NCI-H446 (cell line): Measurements from ENCODE around the gene MAP4K4.

Experiments
- DNase-seq, 2 experiments: peaks; one replicate each; lab custom pipeline; 2025; lab: John Stamatoyannopoulos, UW

Gene MAP4K4

DNA sequence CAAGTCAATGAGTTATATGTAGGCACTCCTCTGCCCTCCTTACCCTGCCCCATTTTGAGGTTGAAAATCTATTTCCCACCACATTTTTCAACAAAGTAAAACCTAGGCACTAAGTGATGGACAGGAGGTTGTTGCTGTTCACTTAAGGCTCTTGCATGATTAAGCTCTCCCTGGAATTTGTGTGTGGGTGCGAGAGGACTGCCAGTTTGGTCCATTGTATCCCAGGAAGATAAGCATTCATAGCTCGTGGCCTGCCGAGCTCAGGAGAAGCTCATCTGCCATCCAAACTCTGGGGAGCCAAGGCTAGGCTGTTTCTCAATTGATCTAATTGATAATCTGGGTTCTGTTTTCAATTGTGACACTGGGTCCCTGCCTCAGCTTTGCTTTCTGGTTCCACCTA is 4.7 kb upstream of the MAP4K4 start:
- DNase-seq = no peak

- DNase-seq = no peak
Observed at GRCh38 chr2:101693991-101694588, 3.4 kb upstream of the MAP4K4 start.

DNA sequence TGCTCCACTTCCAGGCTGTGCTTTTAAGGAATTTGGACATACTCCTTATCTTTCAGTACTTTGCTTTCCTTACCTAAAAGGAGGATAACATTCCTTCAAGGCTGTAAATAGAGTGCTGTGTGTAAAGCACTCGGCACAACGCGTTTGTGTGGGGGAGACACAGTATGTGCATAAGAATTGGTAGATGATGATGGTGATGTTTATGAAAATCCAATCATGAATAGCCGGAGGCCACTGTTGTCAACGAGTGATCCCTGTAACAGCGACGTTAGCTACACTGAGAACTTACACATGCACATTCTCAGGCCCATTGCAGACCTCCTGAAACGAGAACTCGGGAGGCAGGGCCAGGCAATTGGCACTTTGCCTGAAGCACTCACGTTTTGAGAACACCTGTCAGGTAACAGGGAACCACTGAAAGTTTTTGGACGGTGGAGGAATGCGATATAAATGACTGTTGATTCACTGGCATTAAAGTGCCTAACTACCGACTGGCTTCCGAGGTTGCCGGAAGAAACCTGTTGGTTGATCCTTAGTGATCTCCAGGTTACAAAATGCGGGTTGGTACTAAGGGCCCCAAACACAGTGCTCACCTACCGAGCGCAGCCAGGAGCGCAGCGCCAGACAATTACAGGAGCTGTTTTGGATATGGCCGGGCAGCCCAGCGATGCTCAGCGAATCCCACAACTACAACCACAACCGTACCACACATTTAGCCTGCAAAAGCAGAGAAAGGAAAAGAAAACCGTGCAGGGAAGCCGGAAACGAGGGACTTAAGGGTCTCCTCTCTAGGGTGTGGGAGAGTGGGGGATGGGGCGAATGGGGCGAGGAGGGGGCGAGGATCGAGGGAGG is 1.0 kb upstream of the MAP4K4 start:
- no peak for DNase-seq

DNA sequence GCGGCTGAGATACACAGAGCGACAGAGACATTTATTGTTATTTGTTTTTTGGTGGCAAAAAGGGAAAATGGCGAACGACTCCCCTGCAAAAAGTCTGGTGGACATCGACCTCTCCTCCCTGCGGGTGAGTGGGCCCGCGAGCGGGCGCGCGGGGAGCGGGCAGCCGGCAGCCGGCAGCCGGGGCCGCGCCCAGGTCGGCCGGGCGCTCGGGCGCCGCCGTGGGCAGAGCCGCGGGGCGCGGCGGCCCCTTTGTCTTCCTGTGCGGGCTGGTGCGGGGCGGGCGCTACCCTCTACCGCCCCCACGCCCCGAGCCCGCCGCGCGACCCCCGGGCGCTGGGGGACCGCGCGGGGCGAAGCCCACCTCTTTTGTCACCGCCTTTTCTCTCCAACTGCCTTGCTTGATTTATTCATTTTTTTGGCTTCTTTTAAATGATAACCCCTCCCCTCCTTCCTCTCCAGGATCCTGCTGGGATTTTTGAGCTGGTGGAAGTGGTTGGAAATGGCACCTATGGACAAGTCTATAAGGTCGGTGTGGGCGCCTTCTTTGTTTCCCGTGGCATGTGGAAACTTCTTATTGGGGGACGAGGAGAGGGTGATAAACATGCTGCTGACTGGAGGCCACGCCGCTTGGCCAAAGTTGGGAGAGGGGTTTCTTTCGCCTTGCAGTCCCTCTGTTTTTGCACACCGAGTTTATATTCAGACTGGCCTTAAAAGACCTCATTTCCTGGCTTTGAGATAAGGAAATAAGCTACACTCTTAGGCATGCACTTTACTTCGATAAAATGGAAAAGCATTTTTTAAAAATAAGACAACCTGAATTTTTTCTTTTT is 722 bp downstream of the MAP4K4 start:
- DNase-seq = peak in 1 of 2 experiments; percentile 9

- DNase-seq = no peak
Observed at GRCh38 chr2:101698844-101699754, 1.6 kb downstream of the MAP4K4 start.

- DNase-seq = no peak
Observed at GRCh38 chr2:101699755-101700461, 2.4 kb downstream of the MAP4K4 start.

GRCh38 chr2:101704046-101704466 is 6.5 kb downstream of the MAP4K4 start:
- DNase-seq = peak; percentile 14 to 29

GRCh38 chr2:101704816-101705578 is 7.5 kb downstream of the MAP4K4 start:
- no peak for DNase-seq

GRCh38 chr2:101706121-101706818 is 8.8 kb downstream of the MAP4K4 start:
- DNase-seq = no peak

DNA sequence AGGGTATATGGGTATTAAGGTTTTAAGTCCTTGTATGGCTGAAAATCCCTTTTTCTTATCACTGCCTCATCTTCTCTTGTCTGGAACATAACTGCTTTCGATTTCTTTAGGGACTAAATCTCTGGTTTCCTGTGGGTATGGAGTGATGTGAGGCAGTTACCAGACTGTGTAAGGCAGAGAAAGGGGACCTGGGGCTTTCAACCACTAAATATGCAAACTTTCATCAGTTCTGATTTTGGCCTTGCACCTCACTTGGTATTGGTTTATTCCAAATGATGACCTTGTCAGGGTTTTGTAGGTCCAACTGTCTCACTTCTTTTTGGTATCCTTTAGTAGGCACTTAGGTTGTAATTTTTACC is 9.3 kb downstream of the MAP4K4 start:
- no peak for DNase-seq

DNA sequence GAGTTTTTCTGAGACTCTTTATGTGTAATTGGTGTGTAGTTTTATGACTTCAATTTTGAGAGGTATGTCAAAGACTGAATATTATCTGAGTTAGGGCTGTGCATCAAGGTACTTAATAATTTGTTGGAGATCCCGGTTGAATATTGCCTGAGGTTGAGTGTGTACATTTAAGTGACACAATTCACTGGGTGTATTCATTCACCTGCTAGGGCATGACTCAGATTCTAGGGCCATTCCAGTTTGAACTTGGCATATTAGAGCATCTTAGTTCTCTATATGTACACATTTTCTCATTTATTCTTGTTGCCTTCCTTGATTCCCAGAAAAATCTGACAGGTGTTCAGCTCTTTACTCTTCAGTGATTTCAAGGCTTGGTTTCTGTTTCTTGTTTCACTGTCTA is 12.5 kb downstream of the MAP4K4 start:
- DNase-seq = no peak

DNA sequence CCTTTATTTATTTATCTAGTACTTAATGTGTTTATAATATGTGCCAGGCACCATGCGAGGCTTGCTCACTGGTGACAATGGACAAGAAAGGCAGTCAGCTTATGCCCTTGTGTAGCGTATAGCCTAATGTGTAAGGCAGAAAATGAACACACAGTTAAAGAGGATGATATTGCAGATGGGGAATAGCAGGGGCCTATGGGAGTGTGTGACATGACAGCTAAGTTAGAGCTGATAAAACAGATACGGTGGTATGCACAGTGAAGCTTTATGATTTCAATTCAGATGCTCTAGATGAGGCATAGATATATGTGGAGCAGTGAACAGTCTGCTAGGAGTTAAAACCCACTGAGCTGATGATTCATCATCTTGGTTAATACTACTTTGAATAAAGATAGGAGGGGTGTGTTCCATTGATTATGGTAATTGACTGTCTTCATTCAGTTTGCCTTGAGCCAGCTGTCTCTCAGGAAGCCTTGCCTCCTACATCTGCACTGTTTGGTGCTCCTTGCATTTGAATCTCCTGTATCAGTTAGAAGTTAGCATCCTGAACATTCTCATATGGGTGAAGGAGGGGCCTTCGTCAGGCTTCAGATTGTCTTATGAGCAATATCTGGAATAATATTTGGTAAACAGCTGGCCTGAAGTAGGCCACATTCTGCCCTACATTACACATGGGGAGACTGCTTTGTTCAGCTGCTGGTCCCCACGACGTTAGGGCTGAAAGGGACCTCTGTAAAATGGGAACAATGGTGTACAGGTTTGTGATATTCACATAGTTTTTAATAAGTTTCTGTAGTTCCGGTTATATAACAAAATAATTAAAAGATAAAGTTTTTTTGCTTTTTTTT is 13.2 kb downstream of the MAP4K4 start:
- DNase-seq = no peak

- no peak for DNase-seq
Observed at GRCh38 chr2:101714118-101714517, 16.6 kb downstream of the MAP4K4 start.

DNA sequence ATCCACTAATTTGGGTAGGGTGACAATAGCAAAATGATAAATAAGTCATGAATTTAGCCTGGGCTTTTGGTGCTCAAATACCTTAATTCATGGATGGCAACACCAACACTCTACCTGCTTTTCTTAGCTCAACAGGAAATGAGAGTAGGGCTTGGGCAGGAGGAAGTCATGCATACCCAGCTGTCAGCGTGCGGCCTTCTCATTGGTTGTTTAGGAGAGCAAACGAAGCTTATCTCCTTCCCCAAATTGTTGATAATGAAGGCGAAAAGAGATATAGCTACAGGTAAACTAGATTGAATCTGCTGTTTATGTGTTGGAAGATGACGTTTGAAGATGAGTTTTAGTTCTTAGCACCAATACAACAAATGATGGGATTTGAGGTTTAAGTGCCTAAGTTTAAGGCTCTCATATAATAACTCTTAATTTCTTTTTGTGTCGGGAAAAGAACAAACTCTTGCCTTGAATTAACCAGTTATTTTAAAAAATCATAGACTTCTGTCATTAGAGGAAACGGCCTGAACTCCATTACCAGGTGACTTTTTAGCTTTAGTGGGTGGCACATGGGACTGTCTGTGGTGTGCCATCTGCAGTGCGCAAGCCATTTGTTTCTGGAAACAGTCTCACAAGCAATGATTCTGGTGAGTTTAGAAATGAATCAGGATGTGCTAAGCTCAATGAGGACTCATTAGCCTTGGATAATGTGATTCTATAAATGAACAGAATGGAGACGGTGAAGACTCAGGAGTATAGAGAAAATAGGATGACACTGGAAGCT is 19.8 kb downstream of the MAP4K4 start:
- no peak for DNase-seq

DNA sequence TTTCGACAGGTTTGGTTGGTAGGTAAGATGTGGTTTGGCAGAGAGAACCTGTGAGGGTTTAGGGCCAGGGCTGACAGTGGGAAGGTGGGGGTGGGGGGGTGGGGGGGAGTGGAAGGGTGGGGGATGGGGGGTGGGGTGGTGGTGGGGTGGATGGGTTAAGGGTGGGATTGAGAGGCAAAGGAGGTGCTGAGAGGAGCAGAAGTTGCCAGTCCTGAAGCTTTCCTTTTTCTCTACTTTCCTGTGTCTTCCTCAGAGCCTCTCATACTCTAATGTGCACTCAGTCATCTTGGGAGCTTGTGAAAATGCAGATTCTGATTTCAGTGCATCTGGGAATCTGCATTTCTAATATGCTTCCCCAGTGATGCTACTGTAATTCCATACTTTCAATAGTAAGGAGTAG is 21.0 kb downstream of the MAP4K4 start:
- DNase-seq = no peak

GRCh38 chr2:101718993-101719571 is 21.6 kb downstream of the MAP4K4 start:
- no peak for DNase-seq

DNA sequence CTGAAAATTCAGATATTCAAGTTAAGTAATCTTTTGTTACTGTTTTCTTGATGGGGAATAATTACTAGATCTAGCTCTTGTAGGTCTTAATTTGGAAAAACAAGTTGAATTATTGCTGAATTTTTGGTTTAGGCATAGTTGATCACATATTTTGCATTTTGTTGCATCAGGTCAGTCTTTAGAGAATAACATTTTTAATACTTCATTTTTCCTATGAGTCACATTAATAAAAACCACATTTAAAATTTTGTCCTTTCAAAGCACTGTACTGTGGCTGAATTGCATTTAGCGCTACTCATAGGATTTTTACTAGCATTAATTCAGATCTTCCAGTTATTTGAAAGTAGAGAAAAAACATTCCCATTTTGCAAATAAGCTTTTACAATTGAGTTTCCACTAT is 23.2 kb downstream of the MAP4K4 start:
- no peak for DNase-seq

DNA sequence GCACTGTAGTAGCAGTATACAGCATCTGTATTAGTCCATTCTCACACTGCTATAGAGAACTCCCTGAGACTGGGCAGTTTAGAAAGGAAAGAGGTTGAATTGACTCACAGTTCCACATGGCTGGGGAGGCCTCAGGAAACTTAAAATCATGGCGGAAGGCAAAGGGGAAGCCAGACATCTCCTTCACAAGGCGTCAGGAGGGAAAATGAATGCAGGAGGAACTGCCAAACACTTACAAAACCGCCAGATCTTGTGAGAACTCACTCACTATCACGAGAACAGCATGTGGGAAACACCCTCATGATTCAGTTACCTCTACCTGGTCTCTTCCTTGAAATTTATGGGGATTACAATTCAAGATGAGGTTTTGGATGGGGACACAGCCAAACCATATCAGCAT is 25.4 kb downstream of the MAP4K4 start:
- no peak for DNase-seq
